Measurements from ENCODE around the gene MDM2.
A peak's percentile ranks its signal among the peaks of the same experiment; 100 is the strongest.

Gene MDM2

GRCh38 chr12:68785823-68786222 lies 22.2 kb upstream of the MDM2 start:
- Histone ChIP-seq H2AFZ (ENCODE audit: low read length) (no peak overlapping the region), H3K36me3 (ENCODE audit: insufficient read depth, low read length) (no peaks in the 10 kb centered on the region), H3K4me2 (ENCODE audit: low read length) (no peak overlapping the region), H3K9me2 (ENCODE audit: low read depth, low read length) (no peaks in the 10 kb centered on the region), H3F3A (ENCODE audit: insufficient read depth, low read length) (no peaks in the 10 kb centered on the region; the same call in 1 of the 2 replicates), H3K9me3 (ENCODE audit: low read length) (no peaks in the 10 kb centered on the region), H3K27me3 (ENCODE audit: insufficient read depth, low read length) (no peaks in the 10 kb centered on the region), H3K9ac (ENCODE audit: low read length) (no peak overlapping the region; the same call in 1 of the 2 replicates), H4K20me1 (ENCODE audit: insufficient read depth, low read length) (no peaks in the 10 kb centered on the region), H3K4me3 (ENCODE audit: low read depth, low read length, poor library complexity, severe bottlenecking) (no peak overlapping the region), H3K27ac (ENCODE audit: low read depth, low read length, poor library complexity, severe bottlenecking) (peak overlapping the region; percentile 95), H3K79me2 (ENCODE audit: insufficient read depth, low read length) (no peaks in the 10 kb centered on the region), H3K4me1 (ENCODE audit: insufficient read depth, low read length, severe bottlenecking) (peaks cover 78% of the 10 kb centered on the region)
- TF ChIP-seq, protein P1, sequence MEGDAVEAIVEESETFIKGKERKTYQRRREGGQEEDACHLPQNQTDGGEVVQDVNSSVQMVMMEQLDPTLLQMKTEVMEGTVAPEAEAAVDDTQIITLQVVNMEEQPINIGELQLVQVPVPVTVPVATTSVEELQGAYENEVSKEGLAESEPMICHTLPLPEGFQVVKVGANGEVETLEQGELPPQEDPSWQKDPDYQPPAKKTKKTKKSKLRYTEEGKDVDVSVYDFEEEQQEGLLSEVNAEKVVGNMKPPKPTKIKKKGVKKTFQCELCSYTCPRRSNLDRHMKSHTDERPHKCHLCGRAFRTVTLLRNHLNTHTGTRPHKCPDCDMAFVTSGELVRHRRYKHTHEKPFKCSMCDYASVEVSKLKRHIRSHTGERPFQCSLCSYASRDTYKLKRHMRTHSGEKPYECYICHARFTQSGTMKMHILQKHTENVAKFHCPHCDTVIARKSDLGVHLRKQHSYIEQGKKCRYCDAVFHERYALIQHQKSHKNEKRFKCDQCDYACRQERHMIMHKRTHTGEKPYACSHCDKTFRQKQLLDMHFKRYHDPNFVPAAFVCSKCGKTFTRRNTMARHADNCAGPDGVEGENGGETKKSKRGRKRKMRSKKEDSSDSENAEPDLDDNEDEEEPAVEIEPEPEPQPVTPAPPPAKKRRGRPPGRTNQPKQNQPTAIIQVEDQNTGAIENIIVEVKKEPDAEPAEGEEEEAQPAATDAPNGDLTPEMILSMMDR (IDR thresholded peaks at IDR 0.05; ENCODE audit: low read length), result no peak
- TF ChIP-seq EZH2 (IDR thresholded peaks at IDR 0.05; ENCODE audit: borderline replicate concordance, low read length), result no peak

DNA sequence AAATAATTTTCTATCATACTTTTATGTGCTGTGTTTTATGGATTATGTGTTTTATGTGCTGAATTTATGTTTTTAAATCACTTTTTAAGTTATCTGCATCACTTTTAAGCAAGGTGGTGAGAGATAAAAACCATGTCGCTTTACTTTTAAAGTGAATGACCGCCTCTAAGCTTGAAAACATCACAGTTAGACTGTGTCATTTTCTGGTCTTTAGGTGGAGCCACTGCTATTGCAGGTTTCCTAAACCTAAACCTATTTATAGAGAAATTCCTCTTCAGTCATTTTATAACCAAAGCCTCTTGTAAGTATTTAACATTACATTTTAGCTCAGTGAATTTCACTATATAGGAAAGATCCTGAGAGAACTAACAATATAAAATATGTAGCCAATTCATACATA lies 21.0 kb upstream of the MDM2 start:
- TF ChIP-seq EZH2 (IDR thresholded peaks at IDR 0.05; ENCODE audit: borderline replicate concordance, low read length), result no peak
- TF ChIP-seq, protein P1 (IDR thresholded peaks at IDR 0.05; ENCODE audit: low read length), result peak; percentile 54; the same call in 1 of the 2 replicates
- H3K27ac ChIP-seq (ENCODE audit: low read depth, low read length, poor library complexity, severe bottlenecking), result peak overlapping the region; percentile 95
- peak overlapping the region; percentile 21 for H3K4me2 ChIP-seq (ENCODE audit: low read length)
- H3K9me2 ChIP-seq (ENCODE audit: low read depth, low read length), result no peaks in the 10 kb centered on the region
- no peaks in the 10 kb centered on the region for H3K36me3 ChIP-seq (ENCODE audit: insufficient read depth, low read length)
- no peak overlapping the region for H2AFZ ChIP-seq (ENCODE audit: low read length)
- no peak overlapping the region for H3K4me3 ChIP-seq (ENCODE audit: low read depth, low read length, poor library complexity, severe bottlenecking)
- H3K9ac ChIP-seq (ENCODE audit: low read length), result peak overlapping the region; percentile 53
- H3K79me2 ChIP-seq (ENCODE audit: insufficient read depth, low read length), result no peaks in the 10 kb centered on the region
- H3F3A ChIP-seq (ENCODE audit: insufficient read depth, low read length), result no peaks in the 10 kb centered on the region; the same call in 1 of the 2 replicates
- peaks cover 84% of the 10 kb centered on the region for H3K4me1 ChIP-seq (ENCODE audit: insufficient read depth, low read length, severe bottlenecking)
- H3K9me3 ChIP-seq (ENCODE audit: low read length), result no peaks in the 10 kb centered on the region
- no peaks in the 10 kb centered on the region for H3K27me3 ChIP-seq (ENCODE audit: insufficient read depth, low read length)
- H4K20me1 ChIP-seq (ENCODE audit: insufficient read depth, low read length), result no peaks in the 10 kb centered on the region

DNA sequence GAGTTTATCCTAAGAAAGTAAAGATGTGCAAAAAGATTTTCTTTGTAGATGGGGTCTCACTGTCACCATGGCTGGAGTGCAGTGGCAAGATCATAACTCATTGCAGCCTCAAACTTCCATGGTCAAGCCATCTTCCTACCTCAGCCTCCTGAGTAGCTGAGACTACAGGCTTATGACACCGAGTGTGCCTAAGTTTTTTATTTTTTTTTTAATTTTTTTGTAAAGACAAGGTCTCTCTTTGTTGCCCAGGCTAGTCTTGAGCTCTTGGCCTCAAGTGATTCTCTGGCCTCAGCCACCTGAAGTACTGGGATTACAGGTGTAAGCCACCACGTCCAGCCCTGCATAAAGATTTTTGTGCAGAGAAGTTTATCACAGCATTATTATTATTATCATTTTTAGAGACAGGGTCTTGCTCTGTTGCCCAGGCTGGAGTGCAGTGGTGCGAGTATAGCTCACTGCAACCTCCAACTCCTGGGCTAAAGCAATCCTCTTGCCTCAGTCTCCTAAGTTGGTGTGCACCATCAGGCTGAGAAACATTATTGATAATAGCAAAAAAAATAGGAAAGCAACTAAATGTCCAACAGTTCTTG lies 19.3 kb upstream of the MDM2 start:
- Histone ChIP-seq H3K27me3 (ENCODE audit: insufficient read depth, low read length) (no peaks in the 10 kb centered on the region), H4K20me1 (ENCODE audit: insufficient read depth, low read length) (no peaks in the 10 kb centered on the region), H3F3A (ENCODE audit: insufficient read depth, low read length) (no peaks in the 10 kb centered on the region; the same call in 1 of the 2 replicates), H3K9ac (ENCODE audit: low read length) (no peak overlapping the region), H3K4me1 (ENCODE audit: insufficient read depth, low read length, severe bottlenecking) (peaks cover 93% of the 10 kb centered on the region), H3K4me3 (ENCODE audit: low read depth, low read length, poor library complexity, severe bottlenecking) (no peak overlapping the region), H2AFZ (ENCODE audit: low read length) (no peak overlapping the region), H3K27ac (ENCODE audit: low read depth, low read length, poor library complexity, severe bottlenecking) (peak overlapping the region; percentile 95), H3K36me3 (ENCODE audit: insufficient read depth, low read length) (no peaks in the 10 kb centered on the region), H3K4me2 (ENCODE audit: low read length) (no peak overlapping the region), H3K79me2 (ENCODE audit: insufficient read depth, low read length) (no peaks in the 10 kb centered on the region), H3K9me3 (ENCODE audit: low read length) (no peaks in the 10 kb centered on the region), H3K9me2 (ENCODE audit: low read depth, low read length) (no peaks in the 10 kb centered on the region)
- TF ChIP-seq EZH2 (IDR thresholded peaks at IDR 0.05; ENCODE audit: borderline replicate concordance, low read length), result no peak
- TF ChIP-seq, protein P1 (IDR thresholded peaks at IDR 0.05; ENCODE audit: low read length), result no peak

All from OCI-LY1 (cell line).